GM12872 (cell line): ENCODE measurements around the gene UBE2E1.

Experiments
- TF ChIP-seq, protein P1 (sequence below): IDR thresholded peaks from 3 replicates; pipeline ENCODE4 v1.5.1; 2011; ENCODE audit warnings: low read depth, mild to moderate bottlenecking, low read length, moderate library complexity; ENCODE audit not compliant: insufficient read depth

UBE2E1 gene

DNA sequence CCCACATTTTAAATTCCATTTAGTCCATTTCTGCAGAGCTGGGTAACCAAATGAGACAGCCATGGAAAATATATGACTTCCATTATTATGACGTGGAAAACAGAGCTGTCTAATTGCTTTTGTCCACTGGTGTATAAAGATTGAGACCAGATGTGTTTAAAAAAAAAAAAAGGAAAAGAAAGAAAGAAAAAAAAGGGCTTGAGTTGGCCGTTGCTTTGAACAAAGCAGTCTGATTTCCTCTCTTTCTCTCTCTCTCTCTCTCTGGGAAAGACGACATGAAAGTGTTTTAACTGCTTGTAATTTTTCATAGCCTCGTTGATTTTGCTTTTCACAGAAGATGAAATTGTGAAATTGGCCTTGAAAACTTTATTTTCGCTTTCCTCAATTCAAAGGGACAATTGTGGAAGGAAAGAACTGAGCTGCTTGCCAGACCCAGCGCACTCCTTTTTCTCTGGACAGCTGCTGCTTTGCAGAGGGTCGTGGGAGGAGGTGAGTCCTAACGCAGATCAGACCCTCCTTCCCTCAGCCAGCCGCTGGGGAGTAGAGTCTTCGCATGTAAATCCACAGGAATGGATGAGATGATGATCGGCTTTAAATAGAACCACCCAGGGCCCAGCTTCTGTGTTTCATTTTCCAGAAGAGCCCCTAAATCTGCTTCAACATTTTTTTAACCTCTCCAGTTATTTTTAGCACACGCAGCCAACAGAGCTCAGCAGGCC lies 42.8 kb upstream of the UBE2E1 start:
- TF ChIP-seq, protein P1, sequence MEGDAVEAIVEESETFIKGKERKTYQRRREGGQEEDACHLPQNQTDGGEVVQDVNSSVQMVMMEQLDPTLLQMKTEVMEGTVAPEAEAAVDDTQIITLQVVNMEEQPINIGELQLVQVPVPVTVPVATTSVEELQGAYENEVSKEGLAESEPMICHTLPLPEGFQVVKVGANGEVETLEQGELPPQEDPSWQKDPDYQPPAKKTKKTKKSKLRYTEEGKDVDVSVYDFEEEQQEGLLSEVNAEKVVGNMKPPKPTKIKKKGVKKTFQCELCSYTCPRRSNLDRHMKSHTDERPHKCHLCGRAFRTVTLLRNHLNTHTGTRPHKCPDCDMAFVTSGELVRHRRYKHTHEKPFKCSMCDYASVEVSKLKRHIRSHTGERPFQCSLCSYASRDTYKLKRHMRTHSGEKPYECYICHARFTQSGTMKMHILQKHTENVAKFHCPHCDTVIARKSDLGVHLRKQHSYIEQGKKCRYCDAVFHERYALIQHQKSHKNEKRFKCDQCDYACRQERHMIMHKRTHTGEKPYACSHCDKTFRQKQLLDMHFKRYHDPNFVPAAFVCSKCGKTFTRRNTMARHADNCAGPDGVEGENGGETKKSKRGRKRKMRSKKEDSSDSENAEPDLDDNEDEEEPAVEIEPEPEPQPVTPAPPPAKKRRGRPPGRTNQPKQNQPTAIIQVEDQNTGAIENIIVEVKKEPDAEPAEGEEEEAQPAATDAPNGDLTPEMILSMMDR, result no peak

DNA sequence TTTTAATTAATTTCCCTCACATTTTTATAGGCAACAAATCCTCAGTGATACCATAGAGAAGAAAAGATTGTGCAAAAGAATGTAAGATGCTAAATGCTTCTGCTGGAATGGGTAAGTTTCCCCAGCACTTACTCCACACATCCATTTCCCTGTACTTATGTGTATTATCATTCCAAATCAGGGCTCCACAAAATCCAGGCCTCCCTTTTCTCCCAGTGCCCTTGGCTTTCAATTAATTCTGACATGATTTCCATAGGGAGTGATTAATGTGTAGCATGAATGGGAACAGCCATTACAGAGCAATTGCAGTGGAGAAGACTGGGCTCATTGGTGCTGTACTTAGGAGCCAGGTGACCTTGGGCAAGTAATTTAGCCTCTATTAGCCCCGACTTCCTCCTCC lies 41.3 kb upstream of the UBE2E1 start:
- TF ChIP-seq, protein P1, result no peak

DNA sequence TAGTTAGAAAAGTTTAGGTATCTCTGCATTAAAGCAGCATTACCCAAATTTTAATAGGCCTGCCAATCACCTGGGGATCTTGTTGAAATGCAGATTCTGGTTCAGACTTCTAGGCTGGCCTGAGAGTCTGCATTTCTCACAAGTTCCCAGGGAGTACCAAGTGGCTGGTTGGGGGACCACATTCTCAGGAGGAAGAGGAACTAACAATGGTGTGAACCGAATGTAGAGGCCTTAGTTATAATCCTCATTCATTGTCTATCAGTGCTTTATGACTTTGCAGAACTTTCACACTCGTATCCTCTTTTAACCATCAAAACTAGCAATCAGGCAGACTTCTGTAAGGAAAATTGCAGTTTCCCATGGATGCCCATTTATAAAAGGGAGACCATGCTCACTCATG lies 38.2 kb upstream of the UBE2E1 start:
- TF ChIP-seq, protein P1, result no peak

- TF ChIP-seq, protein P1, result no peak
Measured at GRCh38 chr3:23775254-23775909, 30.4 kb upstream of the UBE2E1 start.

DNA sequence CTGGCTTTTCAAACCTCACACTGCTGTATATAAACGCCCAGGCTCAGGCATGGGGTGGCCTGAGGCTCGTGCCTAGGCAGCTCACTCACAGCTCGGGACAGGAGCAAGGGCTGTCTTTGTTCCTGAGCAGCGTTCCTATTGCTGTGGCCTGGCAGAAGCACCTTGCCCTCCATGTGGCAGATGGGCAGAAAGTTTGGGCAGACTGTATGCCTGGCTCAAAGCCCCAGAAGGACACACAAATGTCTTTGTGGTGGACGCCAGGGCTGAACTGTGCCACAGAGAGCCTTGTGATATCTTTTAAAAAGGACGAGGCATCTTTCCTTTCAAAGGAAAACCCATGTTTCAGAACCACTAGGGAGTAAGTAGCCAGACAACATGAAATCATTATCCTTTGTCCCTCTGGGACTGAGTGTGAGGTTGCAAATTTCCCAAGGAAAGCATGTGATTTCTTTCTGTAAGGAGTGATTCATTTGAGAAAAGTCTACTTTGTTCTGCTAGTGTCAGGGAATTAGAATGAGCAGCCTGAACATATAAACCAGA lies 29.3 kb upstream of the UBE2E1 start:
- TF ChIP-seq, protein P1, result no peak

GRCh38 chr3:23778446-23778845 lies 27.3 kb upstream of the UBE2E1 start:
- TF ChIP-seq, protein P1, result no peak

GRCh38 chr3:23779841-23780240 lies 25.9 kb upstream of the UBE2E1 start:
- TF ChIP-seq, protein P1, result no peak
